Hepatocyte (in vitro differentiated cells): ENCODE results near the gene CNRIP1. TPM values are rescaled to one million over a fixed set of nuclear protein-coding genes. Genes with fewer than 3 reads are reported as not detected.

ENCODE experiments used
- DNase-seq: peaks from one replicate; pipeline ENCODE4 v3.0.0-alpha.2; 2016; ENCODE audit warnings: low spot score
- H2AFZ ChIP-seq: fragments of 200-600 bp; sonication (generic); 2 replicates; pipeline ENCODE4 v1.6.0; 2016; ENCODE audit warnings: antibody characterized with exemption, mild to moderate bottlenecking
- H3K27ac ChIP-seq: fragments of 200-600 bp; sonication (generic); 2 replicates; pipeline ENCODE4 v1.5.1; 2016; ENCODE audit warnings: mild to moderate bottlenecking
- H3K27me3 ChIP-seq: fragments of 200-600 bp; sonication (generic); 2 replicates; pipeline ENCODE4 v1.6.1; 2016
- H3K36me3 ChIP-seq: fragments of 200-600 bp; sonication (generic); replicated peaks from 2 replicates; pipeline ENCODE4 v1.5.1; 2016; ENCODE audit warnings: low read depth; ENCODE audit not compliant: insufficient read depth
- H3K4me1 ChIP-seq: fragments of 200-600 bp; sonication (generic); 2 replicates; pipeline ENCODE4 v1.5.1; 2016; ENCODE audit warnings: mild to moderate bottlenecking, moderate library complexity; ENCODE audit not compliant: insufficient read depth
- H3K4me2 ChIP-seq: fragments of 200-600 bp; sonication (generic); 2 replicates; pipeline ENCODE4 v1.6.0; 2016
- H3K4me3 ChIP-seq: fragments of 200-600 bp; sonication (generic); 2 replicates; pipeline ENCODE4 v1.5.1; 2016; ENCODE audit warnings: mild to moderate bottlenecking
- H3K79me2 ChIP-seq: fragments of 200-600 bp; sonication (generic); 2 replicates; pipeline ENCODE4 v1.6.0; 2017; ENCODE audit warnings: mild to moderate bottlenecking
- H3K9me2 ChIP-seq: fragments of 200-600 bp; sonication (generic); replicated peaks from 2 replicates; pipeline ENCODE4 v1.6.0; 2017; ENCODE audit warnings: mild to moderate bottlenecking; ENCODE audit not compliant: insufficient read depth
- H3K9me3 ChIP-seq: fragments of 200-600 bp; sonication (generic); 2 replicates; pipeline ENCODE4 v1.5.1; 2016; ENCODE audit warnings: low read depth, mild to moderate bottlenecking
- H4K20me1 ChIP-seq: fragments of 200-600 bp; sonication (generic); 2 replicates; pipeline ENCODE4 v1.6.0; 2016; ENCODE audit warnings: mild to moderate bottlenecking; ENCODE audit not compliant: insufficient read depth, poor library complexity, severe bottlenecking
- EZH2 ChIP-seq: fragments of 200-600 bp; sonication (generic); IDR thresholded peaks from 2 replicates; pipeline ENCODE4 v1.6.1; 2016; ENCODE audit warnings: antibody characterized with exemption, mild to moderate bottlenecking, borderline replicate concordance
- EZH2phosphoT487 ChIP-seq: fragments of 200-600 bp; sonication (generic); IDR thresholded peaks from one replicate; pipeline ENCODE4 v1.6.1; 2018; ENCODE audit warnings: antibody characterized with exemption, mild to moderate bottlenecking, low read depth, moderate library complexity; ENCODE audit not compliant: unreplicated experiment, severe bottlenecking
- WGBS: methylation state at CpG from one replicate; pipeline ENCODE4 v1.1.6; 2016; ENCODE audit warnings: low lambda C conversion rate; ENCODE audit errors: missing lambda C conversion rate; 5-methylcytosine and 5-hydroxymethylcytosine counted together
- polyA plus RNA-seq: library from polyadenylated mRNA; unstranded; fragments of >200 nt; fragmentation: Nextera tagmentation; extraction: Ambion mirVana; gene quantifications from 2 replicates; pipeline ENCODE4 v1.2.1, GENCODE V29; 2016
- total RNA-seq: library from RNA; depleted of rRNA; stranded (reverse); fragments of >200 nt; gene quantifications from 2 replicates; pipeline ENCODE4 v1.2.3, GENCODE V29; 2014
- TF ChIP-seq, protein P1 (sequence below): fragments of 200-600 bp; sonication (generic); IDR thresholded peaks from 2 replicates; pipeline ENCODE4 v1.5.1; 2016; ENCODE audit warnings: antibody characterized with exemption, mild to moderate bottlenecking; ENCODE audit not compliant: poor library complexity

The CNRIP1 gene
- total and polyA plus RNA-seq, 2 experiments from 2014 or later: 3.1 to 5.8 TPM

DNA sequence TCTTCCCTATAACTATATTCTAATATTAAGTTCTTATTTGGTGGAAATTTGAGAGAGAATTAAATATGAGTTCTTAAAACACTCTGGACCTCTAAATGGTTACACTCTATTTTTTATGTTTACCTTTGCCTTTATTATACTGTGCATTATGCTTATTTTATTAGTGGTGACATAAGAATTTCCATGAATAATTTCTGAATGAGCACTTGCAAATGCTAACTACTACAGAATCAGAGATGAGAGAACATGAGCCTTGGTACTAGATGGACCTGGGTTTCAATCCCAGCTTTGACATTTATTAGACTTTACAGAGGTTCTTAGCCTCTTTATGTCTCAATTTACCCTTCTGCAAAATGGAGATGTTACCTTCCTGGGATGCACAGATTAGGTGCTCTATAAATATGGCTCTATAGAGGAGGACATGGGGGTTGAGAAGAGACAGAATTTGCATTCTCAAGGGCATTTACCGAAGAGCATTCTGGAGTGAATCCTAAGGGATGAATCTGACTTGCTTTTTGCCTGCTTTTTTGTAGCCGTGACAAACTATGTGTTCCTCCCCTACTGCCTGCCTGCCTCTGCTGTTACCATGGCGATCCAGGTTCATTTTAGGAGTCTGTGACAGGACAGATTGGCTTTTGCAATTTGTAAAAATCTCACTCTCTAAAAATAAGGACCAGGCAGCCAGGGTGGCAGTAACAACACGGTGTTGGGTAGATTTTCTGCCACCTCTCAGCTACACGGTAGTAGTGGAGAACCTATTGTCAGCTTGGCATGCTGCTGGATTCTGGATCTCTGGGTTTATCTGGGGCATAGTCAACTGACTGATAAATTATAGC is 20.7 kb upstream of the CNRIP1 start:
- Histone ChIP-seq H3K4me2 (no peak overlapping the region), H3K79me2 (no peaks in the 10 kb centered on the region), H3K9me2 (no peaks in the 10 kb centered on the region), H4K20me1 (no peaks in the 10 kb centered on the region), H3K36me3 (no peaks in the 10 kb centered on the region), H3K9me3 (no peaks in the 10 kb centered on the region), H3K4me3 (no peak overlapping the region), H3K4me1 (no peaks in the 10 kb centered on the region), H2AFZ (no peak overlapping the region), H3K27ac (no peak overlapping the region), H3K27me3 (peaks cover 21% of the 10 kb centered on the region)
- no peak for DNase-seq
- TF ChIP-seq EZH2: no peak
- TF ChIP-seq, protein P1, sequence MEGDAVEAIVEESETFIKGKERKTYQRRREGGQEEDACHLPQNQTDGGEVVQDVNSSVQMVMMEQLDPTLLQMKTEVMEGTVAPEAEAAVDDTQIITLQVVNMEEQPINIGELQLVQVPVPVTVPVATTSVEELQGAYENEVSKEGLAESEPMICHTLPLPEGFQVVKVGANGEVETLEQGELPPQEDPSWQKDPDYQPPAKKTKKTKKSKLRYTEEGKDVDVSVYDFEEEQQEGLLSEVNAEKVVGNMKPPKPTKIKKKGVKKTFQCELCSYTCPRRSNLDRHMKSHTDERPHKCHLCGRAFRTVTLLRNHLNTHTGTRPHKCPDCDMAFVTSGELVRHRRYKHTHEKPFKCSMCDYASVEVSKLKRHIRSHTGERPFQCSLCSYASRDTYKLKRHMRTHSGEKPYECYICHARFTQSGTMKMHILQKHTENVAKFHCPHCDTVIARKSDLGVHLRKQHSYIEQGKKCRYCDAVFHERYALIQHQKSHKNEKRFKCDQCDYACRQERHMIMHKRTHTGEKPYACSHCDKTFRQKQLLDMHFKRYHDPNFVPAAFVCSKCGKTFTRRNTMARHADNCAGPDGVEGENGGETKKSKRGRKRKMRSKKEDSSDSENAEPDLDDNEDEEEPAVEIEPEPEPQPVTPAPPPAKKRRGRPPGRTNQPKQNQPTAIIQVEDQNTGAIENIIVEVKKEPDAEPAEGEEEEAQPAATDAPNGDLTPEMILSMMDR: no peak
- no peak for TF ChIP-seq EZH2phosphoT487
- 66% methylated on average over 5 of the region's 5 CpGs for WGBS

DNA sequence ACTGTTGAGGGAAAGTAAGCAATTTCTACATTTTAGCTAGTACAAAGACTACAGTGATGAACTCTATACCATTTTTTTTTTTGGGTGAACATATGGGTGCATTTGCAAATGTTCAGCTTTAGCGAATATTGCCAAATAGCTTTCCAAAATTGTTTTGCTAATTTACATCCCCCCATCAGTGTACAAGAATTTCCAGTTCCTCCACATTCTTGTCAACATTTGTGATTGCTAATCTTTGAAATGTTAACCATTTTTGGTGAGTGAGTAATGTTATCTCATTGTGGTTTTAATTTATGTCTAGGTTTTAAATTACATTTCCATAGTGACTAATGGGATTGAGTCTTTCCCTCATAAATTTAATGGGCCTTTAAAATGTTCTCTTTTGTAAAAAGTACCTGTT is 16.4 kb upstream of the CNRIP1 start:
- H4K20me1 ChIP-seq: no peaks in the 10 kb centered on the region

DNA sequence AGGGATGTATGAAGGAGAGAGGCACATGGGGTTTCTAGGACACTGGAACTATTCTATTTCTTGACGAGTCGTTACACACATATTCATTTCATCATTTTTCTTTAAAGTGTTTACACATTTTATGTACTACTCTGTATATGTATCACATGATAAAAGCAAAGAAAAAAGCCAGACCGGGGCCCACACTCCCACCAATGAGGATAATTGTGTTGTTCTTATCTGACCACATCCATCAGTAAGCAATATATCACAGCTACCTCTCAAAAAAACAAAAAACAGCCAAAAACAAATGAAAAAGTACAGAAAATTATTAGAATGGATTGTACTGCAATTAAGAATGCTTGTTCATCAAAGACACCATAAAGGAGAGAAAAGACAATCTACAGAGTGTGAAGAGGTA is 14.2 kb upstream of the CNRIP1 start:
- H3K27ac ChIP-seq: no peak overlapping the region
- H3K27me3 ChIP-seq: no peaks in the 10 kb centered on the region
- no peak overlapping the region for H3K4me3 ChIP-seq
- no peaks in the 10 kb centered on the region for H3K79me2 ChIP-seq
- no peak overlapping the region for H3K4me2 ChIP-seq
- H3K9me3 ChIP-seq: no peaks in the 10 kb centered on the region
- H3K4me1 ChIP-seq: no peaks in the 10 kb centered on the region
- no peaks in the 10 kb centered on the region for H4K20me1 ChIP-seq
- H2AFZ ChIP-seq: no peak overlapping the region
- WGBS: 61% methylated on average over 3 of the region's 3 CpGs
- no peak for TF ChIP-seq EZH2phosphoT487
- TF ChIP-seq EZH2: no peak
- TF ChIP-seq, protein P1: no peak
- no peaks in the 10 kb centered on the region for H3K36me3 ChIP-seq
- no peaks in the 10 kb centered on the region for H3K9me2 ChIP-seq
- DNase-seq: no peak

More for the DNA sequence above, 16.4 kb upstream of the CNRIP1 start:
- TF ChIP-seq EZH2phosphoT487 (no peak), EZH2 (no peak)
- TF ChIP-seq, protein P1: no peak
- DNase-seq: no peak
- no peak overlapping the region for H2AFZ ChIP-seq
- H3K4me3 ChIP-seq: no peak overlapping the region
- H3K9me2 ChIP-seq: no peaks in the 10 kb centered on the region
- WGBS: 84% methylated on average over 1 of the region's 1 CpG
- no peak overlapping the region for H3K27ac ChIP-seq
- peaks cover 12% of the 10 kb centered on the region for H3K27me3 ChIP-seq
- no peak overlapping the region for H3K4me2 ChIP-seq
- H3K36me3 ChIP-seq: no peaks in the 10 kb centered on the region
- H3K9me3 ChIP-seq: no peaks in the 10 kb centered on the region
- no peaks in the 10 kb centered on the region for H3K4me1 ChIP-seq
- no peaks in the 10 kb centered on the region for H3K79me2 ChIP-seq
